AG09319 (cell line): ENCODE results near the gene GATA3.

Experiments used
- DNase-seq: peaks from one replicate; pipeline ENCODE4 v3.0.0-alpha.2; 2010; ENCODE audit warnings: low read depth; ENCODE audit errors: extremely low read depth
- TF ChIP-seq, protein P1 (sequence below): IDR thresholded peaks from 2 replicates; pipeline ENCODE4 v1.5.1; 2011; ENCODE audit warnings: low read depth, mild to moderate bottlenecking, inconsistent platforms, low read length, moderate library complexity

GATA3 gene

DNA sequence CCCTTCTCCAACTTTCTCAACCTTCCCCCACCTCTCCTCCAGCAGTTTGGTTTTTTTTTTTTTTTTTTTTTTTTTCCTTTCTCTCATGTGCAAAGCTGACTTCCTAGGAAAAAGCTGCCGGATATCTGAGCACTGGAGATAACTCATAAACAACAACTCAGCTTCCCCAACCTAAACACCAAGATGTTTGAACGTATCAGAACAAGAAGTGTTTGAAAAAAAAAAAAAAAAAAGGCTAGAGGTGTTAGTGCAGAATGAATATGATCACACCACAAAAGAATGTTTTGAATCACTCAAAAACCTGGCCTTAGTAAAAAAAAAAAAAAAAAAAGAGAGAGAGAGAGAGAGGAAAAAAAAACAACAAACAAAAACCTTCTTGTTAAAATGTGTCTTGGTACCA is 11.2 kb downstream of the GATA3 start:
- no peak for DNase-seq
- TF ChIP-seq, protein P1, sequence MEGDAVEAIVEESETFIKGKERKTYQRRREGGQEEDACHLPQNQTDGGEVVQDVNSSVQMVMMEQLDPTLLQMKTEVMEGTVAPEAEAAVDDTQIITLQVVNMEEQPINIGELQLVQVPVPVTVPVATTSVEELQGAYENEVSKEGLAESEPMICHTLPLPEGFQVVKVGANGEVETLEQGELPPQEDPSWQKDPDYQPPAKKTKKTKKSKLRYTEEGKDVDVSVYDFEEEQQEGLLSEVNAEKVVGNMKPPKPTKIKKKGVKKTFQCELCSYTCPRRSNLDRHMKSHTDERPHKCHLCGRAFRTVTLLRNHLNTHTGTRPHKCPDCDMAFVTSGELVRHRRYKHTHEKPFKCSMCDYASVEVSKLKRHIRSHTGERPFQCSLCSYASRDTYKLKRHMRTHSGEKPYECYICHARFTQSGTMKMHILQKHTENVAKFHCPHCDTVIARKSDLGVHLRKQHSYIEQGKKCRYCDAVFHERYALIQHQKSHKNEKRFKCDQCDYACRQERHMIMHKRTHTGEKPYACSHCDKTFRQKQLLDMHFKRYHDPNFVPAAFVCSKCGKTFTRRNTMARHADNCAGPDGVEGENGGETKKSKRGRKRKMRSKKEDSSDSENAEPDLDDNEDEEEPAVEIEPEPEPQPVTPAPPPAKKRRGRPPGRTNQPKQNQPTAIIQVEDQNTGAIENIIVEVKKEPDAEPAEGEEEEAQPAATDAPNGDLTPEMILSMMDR = no peak

- TF ChIP-seq, protein P1 = no peak
- no peak for DNase-seq
These were observed 11.6 kb downstream of the GATA3 start for GRCh38 chr10:8066124-8066523.

- TF ChIP-seq, protein P1 = no peak
These were observed 12.3 kb downstream of the GATA3 start for GRCh38 chr10:8066797-8067196.

GRCh38 chr10:8069108-8069507 is 14.6 kb downstream of the GATA3 start:
- DNase-seq = no peak
- TF ChIP-seq, protein P1 = no peak

More at GRCh38 chr10:8066797-8067196, 12.3 kb downstream of the GATA3 start:
- no peak for DNase-seq

GRCh38 chr10:8069627-8070026 is 15.1 kb downstream of the GATA3 start:
- no peak for DNase-seq
- TF ChIP-seq, protein P1 = no peak

DNA sequence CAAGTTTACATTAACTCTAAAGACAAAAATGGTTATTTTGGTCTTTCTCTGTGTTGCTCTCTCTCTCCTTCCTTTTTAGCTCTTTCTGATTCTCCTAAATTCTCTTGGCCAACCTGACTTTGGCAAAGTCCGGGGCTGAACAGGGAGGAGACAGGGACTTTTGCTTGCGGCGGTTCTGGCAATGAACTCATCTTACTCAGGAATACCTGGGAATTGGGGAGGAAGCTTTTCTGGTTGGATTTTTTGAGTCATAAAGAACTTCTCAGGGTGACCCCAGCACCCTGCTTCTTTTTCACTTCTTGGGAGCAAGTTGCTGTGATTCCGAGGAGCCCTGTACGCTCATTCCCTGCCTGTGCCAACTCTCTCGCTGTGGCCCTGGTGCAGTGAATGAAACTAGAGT is 16.0 kb downstream of the GATA3 start:
- DNase-seq = no peak
- TF ChIP-seq, protein P1 = no peak

DNA sequence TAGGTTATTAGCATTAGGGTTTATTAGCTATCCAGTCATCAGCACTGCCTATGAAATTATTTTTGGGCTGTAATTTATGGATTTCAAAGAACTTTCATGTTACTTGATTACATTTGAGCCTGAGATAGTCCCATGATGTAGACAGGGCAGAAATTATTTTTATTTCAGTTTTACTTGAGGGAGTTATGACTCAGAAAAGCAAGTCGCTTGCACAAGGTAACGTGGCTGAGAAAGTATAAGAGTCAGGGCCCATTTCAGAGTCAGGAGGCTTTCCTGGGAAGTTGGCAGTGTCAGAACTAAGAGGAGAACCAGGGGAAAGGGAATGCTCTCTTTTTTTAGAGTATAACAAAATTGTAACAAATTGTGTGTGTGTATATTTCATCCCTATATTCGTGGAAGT is 16.5 kb downstream of the GATA3 start:
- TF ChIP-seq, protein P1 = no peak
- no peak for DNase-seq

- DNase-seq = no peak
- TF ChIP-seq, protein P1 = no peak
These were observed 17.2 kb downstream of the GATA3 start for GRCh38 chr10:8071666-8072065.
